NCI-H1694 treated with DMSO at 0.1 percent for 48 hours (cell line): ENCODE data around the gene RNF220.

Source experiments
- DNase-seq: peaks from one replicate; lab custom pipeline; 2025; lab: John Stamatoyannopoulos, UW

Gene RNF220

GRCh38 chr1:44436401-44437106 lies 31.5 kb downstream of the RNF220 start:
- DNase-seq: no peak

- no peak for DNase-seq
These were observed 32.2 kb downstream of the RNF220 start for GRCh38 chr1:44437107-44437716.

DNA sequence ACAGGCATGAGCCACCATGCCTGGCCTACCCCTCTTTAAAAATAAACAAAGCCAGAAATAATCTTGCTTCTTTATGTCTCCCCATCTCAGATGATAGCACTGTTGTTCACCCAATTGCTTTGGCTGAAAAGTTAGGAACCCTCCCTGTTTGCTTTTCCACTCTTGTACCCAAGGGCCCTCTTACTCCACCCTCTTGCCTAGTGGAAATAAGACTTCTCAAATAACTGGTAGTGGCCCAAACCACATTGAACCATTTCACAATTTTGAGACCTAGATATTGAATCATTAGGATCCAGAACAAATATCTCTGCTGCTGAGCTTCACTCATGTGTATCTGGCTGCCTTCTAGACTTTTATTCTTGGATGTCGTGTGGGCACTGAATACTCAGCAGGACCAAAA lies 37.7 kb downstream of the RNF220 start:
- DNase-seq: no peak

DNA sequence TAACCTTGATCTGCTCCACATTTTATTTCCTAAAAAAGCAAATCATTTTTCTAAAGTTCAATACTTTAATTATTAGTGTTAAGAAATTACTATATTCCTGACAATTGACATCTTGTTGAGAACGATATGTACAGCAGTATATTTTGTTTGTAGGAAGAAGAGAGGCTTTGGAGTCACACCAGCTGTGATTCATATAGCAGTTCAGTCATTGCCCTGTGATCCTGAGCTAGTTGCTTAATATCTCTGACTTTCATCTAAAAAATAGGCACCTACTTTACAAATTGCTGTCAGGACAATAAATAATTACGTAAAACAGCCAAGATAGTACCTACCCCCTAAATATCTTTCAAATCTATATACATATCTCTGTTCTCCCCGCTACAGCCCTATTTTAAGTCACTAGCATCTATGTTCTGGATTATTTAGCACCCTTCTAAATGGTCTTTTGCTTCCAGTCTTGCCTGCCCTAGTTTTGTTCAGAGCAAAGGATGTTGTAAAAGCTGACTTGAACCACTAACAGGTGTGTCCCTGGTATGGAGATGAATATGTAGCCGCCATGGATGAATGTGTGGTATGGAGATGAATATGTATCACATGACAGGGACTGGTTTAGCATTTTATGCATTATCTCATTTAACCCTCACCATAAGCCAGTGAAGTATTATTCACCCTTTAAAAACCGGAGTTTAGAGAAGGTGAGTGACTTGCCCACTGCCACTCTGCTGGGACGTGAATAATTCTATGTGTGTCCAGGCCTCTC lies 42.2 kb downstream of the RNF220 start:
- DNase-seq: no peak

- no peak for DNase-seq
These were observed 48.8 kb downstream of the RNF220 start for GRCh38 chr1:44453798-44454349.

DNA sequence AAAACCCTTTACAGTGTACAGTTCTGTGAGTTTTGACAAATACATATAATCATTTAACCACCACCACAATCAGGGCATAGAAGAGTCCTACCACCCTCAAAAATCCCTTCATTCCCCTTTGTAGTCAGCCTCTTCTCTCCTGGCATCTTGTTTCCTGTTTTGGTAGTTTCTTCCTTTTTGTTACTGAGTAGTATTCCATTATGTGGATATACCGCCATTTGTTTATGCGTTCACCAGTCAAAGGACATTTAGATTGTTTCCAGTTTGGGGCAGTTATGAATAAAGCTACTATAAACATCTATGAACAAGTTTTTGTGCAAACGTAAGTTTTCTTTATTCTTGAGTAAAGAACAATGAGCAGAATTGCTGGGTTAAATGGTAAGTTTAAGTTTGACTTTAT lies 49.6 kb downstream of the RNF220 start:
- no peak for DNase-seq

- no peak for DNase-seq
These were observed 55.2 kb downstream of the RNF220 start for GRCh38 chr1:44460107-44460882.

DNA sequence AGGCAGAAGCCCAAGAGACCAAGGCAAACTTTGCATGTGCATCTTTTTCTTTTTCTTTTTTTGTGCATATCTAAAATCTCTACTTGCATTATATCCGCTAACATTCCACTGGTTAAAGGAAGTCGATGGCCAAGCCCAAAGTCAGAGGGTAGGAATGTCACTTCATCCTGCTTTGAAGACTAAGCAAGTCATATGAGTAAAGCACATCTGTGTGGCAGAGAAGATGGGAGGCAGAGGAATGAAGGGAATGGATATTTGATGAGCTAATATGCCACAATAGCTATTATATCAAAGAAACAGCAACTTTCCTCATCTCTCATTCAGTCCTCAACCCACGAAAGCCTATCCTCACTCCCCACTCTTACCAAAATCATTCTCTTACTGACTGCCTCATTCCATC lies 59.3 kb downstream of the RNF220 start:
- DNase-seq: no peak

- no peak for DNase-seq
These were observed 62.5 kb downstream of the RNF220 start for GRCh38 chr1:44467566-44467965.

- no peak for DNase-seq
These were observed 66.9 kb downstream of the RNF220 start for GRCh38 chr1:44471911-44472453.

DNA sequence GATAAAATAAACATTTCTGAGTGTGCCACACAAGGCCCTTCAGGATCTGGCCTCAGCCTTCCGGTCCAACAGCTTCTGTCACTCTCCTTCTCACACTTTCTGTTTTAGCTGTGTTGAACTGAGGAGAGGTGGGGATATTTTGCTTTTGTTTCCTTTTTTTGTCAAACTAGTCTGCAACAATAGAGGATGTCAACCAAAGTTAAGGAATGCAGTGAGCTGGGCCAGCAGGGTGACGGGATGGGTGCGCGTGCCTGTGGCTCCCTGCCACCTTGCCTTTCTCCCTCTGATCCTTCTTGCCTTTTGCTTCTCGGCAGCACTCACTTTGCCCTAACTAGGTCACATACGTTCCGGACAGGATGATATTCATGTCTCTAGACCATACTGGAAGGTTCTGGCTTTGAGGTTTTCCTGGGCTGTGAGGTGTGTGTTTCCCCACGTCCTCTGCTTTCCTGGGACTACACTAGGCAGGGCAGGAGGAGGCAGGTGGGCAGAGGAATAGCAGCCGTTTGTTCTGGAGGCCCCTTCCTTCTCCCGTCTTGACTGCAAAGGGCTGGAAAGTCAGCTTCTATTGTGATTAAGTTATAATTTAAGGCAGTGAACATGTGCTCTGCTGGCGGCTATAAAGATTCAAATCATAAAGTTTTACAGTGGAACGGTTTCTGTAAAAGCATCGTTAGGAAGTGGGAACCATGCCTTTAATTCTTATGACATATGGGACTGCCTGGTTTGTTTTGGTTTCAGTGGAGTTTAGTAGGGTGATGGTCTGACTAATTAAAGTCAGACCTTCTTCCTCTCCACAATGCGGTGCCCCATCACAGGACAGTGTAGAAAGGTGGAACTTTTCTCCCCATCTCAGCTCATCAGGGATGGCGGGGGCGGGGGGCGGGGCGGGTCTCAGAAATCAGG lies 67.8 kb downstream of the RNF220 start:
- no peak for DNase-seq

DNA sequence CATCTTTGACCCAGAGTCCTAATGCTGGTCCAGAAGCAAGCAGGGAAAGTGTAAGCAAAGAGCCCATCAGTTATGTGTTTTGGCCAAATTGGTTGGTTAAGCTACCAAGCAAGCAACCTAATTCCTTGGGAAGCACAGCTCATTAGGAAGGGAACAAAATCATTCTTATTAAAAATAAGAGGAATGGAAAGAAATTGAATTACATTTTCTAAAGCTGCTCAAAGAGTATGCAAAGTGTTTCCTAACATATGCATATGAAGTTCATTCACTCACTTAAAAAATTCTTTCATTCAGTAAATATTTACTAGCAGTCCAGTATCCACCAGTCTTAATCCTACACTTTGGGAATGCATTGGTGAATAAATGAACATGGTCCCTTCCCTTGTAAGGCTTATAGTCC lies 71.8 kb downstream of the RNF220 start:
- no peak for DNase-seq

GRCh38 chr1:44481701-44482100 lies 76.6 kb downstream of the RNF220 start:
- DNase-seq: no peak

- DNase-seq: no peak
These were observed 78.2 kb downstream of the RNF220 start for GRCh38 chr1:44483089-44483874.

- DNase-seq: no peak
These were observed 79.2 kb downstream of the RNF220 start for GRCh38 chr1:44484155-44484688.

- peak; percentile 52 for DNase-seq
These were observed 80.3 kb downstream of the RNF220 start for GRCh38 chr1:44485229-44485933.

GRCh38 chr1:44485934-44486460 lies 80.9 kb downstream of the RNF220 start:
- no peak for DNase-seq

DNA sequence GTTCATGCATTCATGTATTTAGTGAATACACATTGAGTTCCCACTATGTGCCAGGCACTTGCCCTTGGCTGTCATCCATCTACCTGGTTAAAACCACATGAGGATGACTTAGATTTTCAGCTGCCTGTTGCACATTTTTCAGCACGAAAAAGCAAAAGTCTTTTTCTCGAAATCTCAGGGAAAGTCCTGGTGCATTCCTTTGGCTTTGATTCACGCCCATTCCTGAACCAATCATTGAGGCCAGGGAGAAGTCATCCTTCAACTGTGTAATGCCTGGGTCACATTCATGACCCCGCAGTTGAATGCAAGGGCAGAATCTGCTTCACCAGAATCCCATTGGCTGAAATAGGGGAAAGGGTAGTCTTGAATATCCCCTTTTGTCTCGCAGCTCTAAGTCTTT lies 84.4 kb downstream of the RNF220 start:
- DNase-seq: no peak
